Activated T-cell treated with anti-CD3 and anti-CD28 coated beads for 1 hour (primary cell): ENCODE results near the gene SLC4A2.
"Not testable (repeated sequence)": the region's sequence is repeated elsewhere in the genome, so short reads cannot be mapped to it uniquely, and the experiment has no call there.

Experiments used
- DNase-seq: peaks from one replicate; pipeline ENCODE4 v3.0.0-alpha.2; 2020; ENCODE audit warnings: low read depth

The SLC4A2 gene, protein sequence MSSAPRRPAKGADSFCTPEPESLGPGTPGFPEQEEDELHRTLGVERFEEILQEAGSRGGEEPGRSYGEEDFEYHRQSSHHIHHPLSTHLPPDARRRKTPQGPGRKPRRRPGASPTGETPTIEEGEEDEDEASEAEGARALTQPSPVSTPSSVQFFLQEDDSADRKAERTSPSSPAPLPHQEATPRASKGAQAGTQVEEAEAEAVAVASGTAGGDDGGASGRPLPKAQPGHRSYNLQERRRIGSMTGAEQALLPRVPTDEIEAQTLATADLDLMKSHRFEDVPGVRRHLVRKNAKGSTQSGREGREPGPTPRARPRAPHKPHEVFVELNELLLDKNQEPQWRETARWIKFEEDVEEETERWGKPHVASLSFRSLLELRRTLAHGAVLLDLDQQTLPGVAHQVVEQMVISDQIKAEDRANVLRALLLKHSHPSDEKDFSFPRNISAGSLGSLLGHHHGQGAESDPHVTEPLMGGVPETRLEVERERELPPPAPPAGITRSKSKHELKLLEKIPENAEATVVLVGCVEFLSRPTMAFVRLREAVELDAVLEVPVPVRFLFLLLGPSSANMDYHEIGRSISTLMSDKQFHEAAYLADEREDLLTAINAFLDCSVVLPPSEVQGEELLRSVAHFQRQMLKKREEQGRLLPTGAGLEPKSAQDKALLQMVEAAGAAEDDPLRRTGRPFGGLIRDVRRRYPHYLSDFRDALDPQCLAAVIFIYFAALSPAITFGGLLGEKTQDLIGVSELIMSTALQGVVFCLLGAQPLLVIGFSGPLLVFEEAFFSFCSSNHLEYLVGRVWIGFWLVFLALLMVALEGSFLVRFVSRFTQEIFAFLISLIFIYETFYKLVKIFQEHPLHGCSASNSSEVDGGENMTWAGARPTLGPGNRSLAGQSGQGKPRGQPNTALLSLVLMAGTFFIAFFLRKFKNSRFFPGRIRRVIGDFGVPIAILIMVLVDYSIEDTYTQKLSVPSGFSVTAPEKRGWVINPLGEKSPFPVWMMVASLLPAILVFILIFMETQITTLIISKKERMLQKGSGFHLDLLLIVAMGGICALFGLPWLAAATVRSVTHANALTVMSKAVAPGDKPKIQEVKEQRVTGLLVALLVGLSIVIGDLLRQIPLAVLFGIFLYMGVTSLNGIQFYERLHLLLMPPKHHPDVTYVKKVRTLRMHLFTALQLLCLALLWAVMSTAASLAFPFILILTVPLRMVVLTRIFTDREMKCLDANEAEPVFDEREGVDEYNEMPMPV

DNA sequence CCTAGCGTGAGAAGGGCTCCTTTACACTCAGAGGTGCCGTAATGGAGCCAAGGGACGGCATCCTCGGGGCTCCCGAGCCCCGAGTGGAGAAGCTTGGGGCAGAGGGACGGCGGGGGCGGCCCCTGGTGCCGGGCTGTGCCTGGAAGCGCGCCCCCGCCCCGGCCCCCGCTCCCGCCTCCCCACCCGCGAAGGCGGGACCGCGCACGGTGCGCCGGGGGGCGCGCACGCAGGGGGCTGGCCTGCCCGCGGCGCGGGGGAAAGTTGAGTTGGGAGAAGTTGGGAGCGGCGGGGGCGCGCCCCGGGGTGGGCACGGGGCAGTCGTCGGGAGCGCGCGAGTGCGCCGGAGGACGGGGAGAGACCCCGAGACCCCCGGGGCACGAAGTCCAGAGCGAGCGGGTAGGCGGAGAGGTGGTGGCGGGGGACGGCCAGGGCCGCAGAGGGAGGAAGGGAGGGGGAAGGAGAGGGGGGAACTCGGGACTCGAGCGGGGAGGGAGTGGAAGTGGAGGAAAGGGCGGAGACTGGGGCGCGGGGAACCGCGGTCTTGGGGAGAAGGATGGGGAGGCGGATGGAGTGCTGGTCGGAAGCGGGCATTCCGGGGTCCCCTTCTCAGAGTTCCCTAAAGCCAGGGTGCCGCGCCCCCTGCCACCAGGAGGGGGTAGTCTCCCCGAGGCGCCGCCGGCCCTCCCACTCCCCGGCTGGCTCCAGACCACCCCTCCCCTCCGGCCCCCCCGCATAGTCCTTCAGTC is at the start of gene SLC4A2:
Gene SLC4A2, plus strand, starts transcription at position 223 of the 746 bp plus-strand sequence. CDS start 2,399 bp downstream, outside the sequence.
- peak; percentile 61 for DNase-seq

DNA sequence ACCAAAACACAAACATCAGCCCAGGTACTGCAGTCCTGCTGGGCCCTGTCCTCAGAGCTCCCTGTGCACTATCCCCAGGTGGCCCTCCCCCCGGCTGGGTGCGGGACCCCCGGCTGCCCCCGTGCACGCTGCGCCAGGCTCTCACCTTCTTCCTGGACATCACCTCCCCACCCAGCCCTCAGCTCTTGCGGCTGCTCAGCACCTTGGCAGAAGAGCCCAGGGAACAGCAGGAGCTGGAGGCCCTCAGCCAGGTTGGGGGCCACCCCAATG is 49.4 kb upstream of the SLC4A2 start:
- DNase-seq, result no peak

DNA sequence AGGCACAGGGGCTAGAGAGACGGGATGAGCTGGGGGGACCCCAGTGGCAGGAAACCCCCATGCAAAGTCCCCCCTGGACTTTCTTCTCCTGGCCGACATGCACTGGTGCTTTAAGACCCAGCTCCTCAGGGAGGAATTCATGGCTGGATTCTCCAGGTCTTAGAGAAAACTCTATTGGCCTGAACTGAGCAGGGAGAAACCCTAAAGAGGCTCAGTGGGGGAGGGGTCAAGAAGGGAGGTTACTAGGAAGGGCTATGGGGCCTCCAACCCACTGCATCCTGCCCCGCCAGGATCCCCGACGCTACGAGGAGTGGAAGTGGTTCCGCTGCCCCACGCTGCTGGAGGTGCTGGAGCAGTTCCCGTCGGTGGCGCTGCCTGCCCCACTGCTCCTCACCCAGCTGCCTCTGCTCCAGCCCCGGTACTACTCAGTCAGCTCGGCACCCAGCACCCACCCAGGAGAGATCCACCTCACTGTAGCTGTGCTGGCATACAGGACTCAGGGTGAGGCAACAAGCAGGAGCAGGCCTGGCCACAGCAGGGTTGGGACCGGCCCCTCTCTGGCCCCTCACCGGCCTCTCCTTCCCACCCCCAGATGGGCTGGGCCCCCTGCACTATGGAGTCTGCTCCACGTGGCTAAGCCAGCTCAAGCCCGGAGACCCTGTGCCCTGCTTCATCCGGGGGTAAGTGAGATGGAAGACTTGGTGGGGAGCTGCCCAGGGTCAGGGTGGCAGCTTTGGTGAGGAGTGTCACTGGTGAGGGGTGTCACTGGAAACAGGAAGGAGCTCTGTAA is 48.9 kb upstream of the SLC4A2 start:
- DNase-seq, result no peak

DNA sequence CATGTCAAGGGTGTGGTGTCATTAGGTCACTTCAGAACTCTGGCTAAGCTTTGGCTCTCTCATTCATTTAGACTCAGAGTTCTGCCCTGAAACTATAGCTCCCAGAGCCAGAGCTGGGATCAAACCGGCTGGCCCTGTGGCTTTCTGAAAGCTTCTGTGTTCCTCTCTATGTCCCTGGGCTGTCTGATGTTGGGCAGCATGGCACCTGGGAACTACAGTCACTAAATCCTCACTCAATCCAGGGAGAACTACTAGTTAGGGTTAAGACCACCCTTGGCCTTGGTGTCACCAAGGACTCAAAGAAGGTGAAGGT is 48.3 kb upstream of the SLC4A2 start:
- no peak for DNase-seq

DNA sequence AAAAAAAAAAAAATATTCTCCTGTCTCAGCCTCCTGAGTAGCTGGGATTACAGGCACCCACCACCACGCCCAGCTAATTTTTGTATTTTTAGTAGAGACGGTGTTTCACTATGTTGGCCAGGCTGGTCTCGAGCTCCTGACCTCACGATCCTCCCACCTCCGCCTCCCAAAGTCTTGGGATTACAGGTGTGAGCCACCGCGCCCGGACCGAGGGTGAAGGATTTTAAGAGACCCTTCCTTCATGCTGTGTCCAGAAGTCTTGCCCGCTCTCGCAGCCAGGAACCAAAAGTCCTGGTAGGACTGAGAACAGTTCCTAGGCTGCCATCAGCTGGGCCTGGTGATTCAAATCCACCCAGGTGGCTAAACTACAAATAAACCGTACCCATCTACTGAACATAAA is 47.8 kb upstream of the SLC4A2 start:
- DNase-seq, result not testable (repeated sequence)

DNA sequence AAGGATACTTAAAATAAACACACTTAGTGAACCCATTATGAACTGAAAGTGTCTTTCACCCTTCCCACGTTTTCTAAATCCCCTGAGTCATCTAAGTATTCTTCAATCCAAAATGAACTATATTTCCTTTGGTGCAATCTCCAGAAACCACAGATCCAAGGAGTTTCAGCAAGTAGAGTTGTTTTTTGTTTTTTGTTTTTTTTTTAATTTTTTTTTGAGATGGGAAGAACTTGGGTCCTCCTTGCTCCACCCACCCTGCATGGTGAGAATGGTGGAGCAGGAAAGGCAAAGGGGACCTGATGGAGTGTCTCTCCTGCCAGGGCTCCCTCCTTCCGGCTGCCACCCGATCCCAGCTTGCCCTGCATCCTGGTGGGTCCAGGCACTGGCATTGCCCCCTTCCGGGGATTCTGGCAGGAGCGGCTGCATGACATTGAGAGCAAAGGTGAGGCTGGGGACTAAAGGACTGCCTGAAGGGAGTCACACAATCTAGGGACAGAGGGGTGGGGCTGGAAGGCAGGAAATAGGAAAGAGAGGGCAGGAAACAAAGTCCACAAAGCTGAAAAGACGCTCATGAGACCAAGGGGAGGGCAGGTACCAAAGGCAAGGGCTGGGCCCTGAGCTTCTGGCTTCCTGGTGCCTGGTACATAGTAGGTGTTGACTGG is 47.2 kb upstream of the SLC4A2 start:
- no peak for DNase-seq

DNA sequence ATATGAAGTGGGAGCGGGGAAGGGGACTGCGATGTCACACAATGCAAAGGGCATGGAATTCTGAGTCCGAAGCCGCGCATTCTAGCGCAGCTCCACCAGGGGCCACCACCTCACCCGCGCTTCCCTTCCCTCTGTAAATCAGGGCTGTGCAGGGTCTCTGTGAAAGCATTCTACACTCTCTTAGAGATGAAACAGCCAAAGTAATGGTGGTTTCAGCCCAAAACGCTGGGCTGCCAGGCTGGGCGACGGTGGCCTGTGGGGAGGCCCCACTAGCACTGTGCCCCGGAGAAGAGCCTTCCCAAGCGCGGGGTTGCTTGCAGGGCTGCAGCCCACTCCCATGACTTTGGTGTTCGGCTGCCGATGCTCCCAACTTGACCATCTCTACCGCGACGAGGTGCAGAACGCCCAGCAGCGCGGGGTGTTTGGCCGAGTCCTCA is 46.5 kb upstream of the SLC4A2 start:
- no peak for DNase-seq

DNA sequence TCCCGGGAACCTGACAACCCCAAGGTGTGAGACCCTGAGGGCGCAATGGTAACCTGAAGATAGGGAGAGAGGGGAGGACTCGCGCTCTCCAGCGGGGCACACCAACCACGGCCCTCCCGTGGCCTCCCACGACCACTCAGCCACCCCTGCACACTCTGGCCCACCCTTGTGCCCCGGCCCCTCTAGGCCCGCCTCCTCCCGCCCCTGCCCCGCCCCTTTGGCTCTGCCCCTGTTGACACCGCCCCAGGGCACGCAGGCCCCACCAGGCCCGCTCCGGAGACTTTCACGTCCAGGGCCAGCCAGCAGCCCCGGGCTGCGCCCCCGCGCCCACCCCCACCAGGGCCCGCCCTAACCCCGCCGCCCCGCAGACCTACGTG is 46.0 kb upstream of the SLC4A2 start:
- DNase-seq, result no peak

DNA sequence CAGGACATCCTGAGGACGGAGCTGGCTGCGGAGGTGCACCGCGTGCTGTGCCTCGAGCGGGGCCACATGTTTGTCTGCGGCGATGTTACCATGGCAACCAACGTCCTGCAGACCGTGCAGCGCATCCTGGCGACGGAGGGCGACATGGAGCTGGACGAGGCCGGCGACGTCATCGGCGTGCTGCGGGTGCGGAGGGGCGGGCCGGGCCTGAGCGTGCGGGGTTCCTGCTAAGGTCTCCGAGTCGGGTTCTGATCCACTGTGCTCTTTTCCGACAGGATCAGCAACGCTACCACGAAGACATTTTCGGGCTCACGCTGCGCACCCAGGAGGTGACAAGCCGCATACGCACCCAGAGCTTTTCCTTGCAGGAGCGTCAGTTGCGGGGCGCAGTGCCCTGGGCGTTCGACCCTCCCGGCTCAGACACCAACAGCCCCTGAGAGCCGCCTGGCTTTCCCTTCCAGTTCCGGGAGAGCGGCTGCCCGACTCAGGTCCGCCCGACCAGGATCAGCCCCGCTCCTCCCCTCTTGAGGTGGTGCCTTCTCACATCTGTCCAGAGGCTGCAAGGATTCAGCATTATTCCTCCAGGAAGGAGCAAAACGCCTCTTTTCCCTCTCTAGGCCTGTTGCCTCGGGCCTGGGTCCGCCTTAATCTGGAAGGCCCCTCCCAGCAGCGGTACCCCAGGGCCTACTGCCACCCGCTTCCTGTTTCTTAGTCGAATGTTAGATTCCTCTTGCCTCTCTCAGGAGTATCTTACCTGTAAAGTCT is 45.5 kb upstream of the SLC4A2 start:
- peak; percentile 81 for DNase-seq

DNA sequence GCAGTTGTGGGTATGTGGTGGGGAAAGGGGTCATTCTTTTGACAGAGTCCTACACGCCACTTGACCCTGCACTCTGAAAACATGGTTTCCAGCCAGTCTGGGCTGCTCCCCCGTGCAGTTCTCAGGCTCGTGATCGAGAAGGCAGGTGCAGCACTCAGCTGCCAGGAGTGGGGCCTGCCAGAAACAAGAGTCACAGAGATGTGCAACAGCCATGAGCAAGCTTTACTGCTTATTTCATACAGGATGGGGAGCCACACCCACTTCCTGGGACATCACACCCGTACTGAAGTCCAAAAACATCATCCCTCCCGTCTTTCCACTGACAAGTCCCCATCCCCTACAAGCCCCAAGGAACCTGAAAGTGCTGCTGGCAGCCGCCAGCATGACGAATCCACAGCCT is 44.4 kb upstream of the SLC4A2 start:
- no peak for DNase-seq

DNA sequence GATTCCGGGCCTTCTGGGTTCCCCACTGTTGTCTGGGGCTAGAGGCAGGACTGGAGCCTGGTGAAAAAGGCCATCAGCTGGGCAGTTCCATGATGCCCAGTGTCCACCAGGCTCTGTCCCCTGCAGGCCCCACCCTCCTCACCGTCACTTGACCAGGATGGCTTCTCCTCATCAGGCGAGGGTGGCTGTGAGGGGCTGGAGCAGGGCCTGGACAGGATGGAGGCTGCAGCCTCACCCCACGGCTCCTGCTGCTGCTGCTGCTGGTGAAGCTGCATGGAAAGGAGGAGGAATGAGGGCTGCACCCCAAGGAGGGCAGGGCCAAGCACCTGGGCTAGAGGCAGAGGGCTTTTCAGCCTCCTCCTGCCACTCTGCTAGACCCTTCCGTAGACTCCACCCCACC is 43.4 kb upstream of the SLC4A2 start:
- no peak for DNase-seq

DNA sequence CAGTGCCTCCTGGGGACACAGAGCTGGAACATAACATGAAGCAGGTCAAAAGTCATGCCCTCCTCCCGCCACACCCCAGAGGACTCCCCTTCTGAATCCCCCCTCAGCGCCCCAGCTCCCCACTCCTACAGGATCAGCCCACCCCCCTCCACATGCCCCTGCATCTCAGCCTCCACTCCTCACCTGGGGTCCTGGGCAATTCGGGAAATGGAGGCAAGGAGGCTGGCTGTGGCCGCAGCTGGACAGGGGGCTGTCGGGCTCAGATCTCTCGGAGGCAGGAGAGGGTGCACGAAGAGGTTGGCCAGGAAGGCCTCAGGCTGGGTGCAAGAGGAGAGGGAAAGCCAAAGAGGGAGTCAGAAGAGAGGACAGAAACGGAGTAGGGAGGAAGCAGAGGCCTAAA is 42.9 kb upstream of the SLC4A2 start:
- no peak for DNase-seq

DNA sequence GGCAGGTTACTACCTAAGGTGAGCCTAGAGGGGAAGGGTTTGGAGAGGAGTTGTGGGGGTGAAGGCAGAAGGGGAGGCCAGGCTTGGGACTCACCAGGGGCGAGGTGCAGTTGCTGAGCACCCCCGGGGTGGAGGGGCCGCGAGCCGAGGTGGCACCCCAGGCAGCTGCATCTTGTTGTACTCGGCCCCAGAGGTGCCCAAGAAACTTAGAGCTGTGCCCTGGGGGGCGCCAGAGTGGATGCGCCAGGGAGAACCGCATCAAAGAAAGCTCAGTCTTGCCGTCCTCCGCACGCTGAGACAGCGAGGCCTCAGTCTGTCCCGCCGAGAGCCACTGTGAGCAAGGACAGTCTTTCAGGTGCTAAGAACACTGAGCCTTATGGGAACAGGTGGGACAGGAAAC is 42.4 kb upstream of the SLC4A2 start:
- no peak for DNase-seq

DNA sequence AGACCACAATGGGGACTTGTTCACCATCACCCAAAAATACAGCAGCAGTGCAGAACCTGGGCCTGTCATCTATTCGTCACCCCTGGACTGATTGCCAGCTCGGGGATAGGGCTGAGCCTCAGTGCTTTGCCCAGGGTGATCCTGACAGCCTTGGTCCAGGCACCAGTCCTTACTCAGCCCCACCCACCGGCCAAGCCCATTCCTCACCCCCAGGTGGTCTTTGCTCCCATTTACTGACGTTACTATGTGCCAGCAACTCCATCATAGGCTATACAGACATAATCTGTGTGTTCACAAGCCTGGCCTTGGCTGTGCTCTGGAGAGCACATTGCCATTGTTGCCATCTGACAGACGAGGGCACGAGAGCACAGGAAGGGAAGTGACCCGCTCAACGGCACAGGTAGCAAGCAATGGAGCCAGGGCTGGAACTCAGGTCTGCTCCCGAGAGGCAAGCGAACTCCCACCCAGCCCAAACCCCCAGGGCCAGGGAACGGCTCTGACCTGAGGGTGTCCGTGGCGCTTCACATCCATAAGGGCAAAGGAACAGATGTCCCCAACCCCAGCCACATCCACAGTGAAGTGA is 41.9 kb upstream of the SLC4A2 start:
- no peak for DNase-seq

DNA sequence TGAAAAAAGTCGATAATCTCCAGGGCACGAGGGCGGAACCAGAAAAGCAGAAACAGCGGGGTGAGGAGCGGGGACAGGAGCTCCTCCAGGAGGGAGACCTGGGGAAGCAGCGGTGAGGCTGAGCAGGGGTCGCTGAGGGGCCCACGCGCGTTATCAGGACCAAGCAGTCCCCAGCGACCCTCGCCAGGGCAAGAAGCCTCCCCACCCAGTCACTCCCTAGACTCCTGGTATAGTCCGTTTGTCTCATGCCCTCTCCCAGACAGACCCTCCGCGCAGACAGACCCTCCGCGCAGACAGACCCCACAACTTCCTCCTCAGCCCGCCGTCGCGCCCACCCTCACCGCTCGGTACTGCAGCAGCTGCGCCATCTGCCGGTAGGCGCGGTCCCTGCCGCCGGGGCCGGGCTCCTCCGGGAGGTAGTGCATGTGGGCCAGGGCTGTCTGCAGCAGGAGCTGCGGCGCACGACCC is 41.4 kb upstream of the SLC4A2 start:
- DNase-seq, result peak; percentile 77

DNA sequence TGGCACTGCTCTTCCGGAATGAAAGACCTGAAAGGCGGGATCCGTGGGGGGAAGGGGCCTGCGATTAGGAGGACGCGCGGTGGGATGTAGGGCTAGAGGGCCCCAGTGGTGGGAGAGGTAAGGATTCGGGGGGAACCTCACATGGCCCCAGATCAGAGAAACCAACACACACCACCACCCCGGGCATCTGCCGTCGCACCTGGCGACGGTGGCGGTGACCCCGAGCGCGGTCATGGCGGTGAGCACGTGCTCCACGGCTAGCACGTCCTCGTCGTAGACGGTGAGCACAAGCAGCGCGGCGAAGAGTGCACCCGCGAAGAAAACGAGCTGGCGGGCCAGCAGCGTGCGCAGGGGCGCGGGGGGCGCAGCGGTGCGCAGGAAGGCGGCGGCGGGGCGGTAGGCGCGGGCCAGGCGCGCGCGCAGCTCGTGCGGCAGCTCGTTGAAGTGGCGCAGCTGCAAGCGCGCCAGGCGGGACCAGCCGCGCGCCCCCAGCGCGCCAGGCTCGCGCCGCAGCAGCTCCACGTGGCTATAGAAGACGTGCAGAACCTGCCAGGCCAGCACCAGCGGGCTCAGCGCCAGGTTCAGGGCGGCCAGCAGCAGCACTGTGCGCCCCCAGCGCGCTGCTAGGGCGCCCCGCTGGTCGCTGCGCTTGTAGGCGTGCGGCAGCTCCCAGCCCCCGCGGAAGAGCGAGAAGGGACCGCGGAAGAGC is 40.8 kb upstream of the SLC4A2 start:
- no peak for DNase-seq

DNA sequence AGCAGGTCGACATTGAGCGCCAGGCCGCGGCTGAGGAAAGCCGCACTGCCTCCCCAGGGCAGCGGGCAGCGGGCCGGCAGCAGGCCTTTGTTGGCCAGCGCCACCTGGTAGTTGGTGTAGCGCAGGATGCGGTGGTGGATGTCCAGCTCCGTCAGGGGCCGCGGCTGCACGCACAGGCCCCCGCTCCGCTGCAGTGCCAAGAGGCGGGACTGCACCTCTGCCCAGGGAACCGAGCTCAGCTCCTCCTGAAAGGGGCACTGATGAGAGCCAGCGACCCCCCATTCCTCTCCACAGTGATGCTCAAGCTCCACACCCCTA is 40.3 kb upstream of the SLC4A2 start:
- no peak for DNase-seq

DNA sequence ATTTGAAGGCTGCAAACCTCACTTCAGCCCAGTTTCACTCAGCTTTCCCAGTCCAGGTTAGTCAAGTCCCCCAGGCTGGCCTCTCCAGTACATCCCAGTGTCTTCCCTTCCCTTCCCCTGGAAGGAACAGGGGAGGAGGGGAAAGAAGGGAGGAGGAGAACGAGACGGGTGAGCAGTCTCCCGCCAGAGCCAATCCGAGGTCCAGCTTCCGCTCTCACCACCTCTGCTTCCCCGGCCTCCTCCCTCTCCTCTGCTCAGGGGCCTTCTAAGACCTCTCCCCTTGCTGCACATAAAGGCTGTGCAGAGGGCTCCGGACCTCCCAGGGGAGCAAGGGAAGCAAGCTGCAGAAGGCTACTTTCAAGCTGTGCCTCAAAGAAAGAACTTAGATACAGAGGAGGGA is 39.2 kb upstream of the SLC4A2 start:
- DNase-seq, result no peak

DNA sequence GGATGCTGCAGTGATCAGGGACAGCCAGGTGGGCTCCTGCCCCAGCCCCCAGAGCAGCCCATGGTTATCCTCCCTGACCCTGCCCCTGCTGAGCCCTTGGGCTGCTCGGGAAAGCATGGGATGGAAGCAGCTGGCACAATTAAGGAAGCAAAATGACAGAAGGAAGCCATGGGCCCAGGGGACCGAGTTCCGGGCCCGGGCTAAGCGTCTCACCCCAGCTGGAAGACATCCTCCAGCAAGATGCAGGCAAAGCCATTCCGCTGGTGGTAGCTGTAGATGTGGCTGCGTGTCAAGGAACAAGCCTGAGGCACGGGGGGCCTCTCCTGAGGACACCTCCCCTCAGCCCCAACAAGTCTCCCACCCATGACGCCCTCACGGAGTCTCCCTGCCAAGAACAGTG is 36.2 kb upstream of the SLC4A2 start:
- DNase-seq, result no peak
